ENCODE results near the gene FHOD3. TPM values are rescaled to one million over a fixed set of nuclear protein-coding genes. Genes with fewer than 3 reads are reported as not detected.

FHOD3 gene
- total and polyA plus RNA-seq, 2 donors (not counting 1 experiment from before 2014, with no cell fraction given): not detected

GRCh38 chr18:36328385-36328858, 30.9 kb downstream of the FHOD3 start:
- Histone ChIP-seq H3K27me3 (replicated peaks in 1 of 4; ENCODE audit: control extremely low read depth in 1 of 4, control insufficient read depth in 3 of 4, insufficient read depth in 4 of 4, low read length in 3 of 4) (peaks cover 0 to 11% (median 3%) of the 10 kb centered on the region in 4 experiments), H2AFZ (ENCODE audit: insufficient read depth, low read depth, low read length, poor library complexity, severe bottlenecking) (no peak overlapping the region), H3K9me3 (ENCODE audit: control extremely low read depth in 1 of 3, control insufficient read depth in 2 of 3, insufficient read depth in 1 of 3, low read length in 2 of 3) (no peaks in the 10 kb centered on the region), H3K4me2 (replicated peaks; ENCODE audit: low read depth, low read length, poor library complexity, severe bottlenecking) (no peak overlapping the region), H3K4me3 (ENCODE audit: control extremely low read depth in 1 of 5, extremely low read depth in 1 of 5, insufficient read depth in 1 of 5, low read depth in 2 of 5, low read length in 4 of 5) (no peak overlapping the region), H3K79me2 (ENCODE audit: control insufficient read depth, insufficient read depth, low read length) (no peaks in the 10 kb centered on the region), H3K4me1 (ENCODE audit: control insufficient read depth in 2 of 2, insufficient read depth in 2 of 2, low read length in 2 of 2) (no peaks in the 10 kb centered on the region), H3K27ac (ENCODE audit: low read length in 2 of 2) (no peak overlapping the region), H4K20me1 (ENCODE audit: control insufficient read depth, insufficient read depth, low read length, poor library complexity, severe bottlenecking) (no peaks in the 10 kb centered on the region), H3K9ac (ENCODE audit: low read length) (no peak overlapping the region), H3K36me3 (replicated peaks in 1 of 2; ENCODE audit: control extremely low read depth in 1 of 2, control insufficient read depth in 1 of 2, extremely low read depth in 1 of 2, insufficient read depth in 2 of 2, low read length in 1 of 2) (no peaks in the 10 kb centered on the region)
- DNase-seq (no peak), ATAC-seq (ENCODE audit: low read depth) (no peak)
- Mint-ChIP-seq H3K9me3 (ENCODE audit: insufficient read depth) (no peaks in the 10 kb centered on the region), H3K4me3 (no peak overlapping the region), H3K27ac (no peak overlapping the region), H3K27me3 (peaks cover 40% of the 10 kb centered on the region), H3K4me1 (no peaks in the 10 kb centered on the region)
- POLR2A ChIA-PET: no interaction called here
- intact Hi-C loops (cut with micrococcal nuclease): no loop called here
- 72% methylated on average over 3 of the region's 3 CpGs for WGBS (ENCODE audit: insufficient coverage)
- CTCF ChIA-PET: interaction anchor here (0.6 kb wide), 1 partner anchor 406 kb away, joined by 3 read pairs; no protein-coding TSS in a partner anchor
- TF ChIP-seq EZH2 (IDR thresholded peaks at IDR 0.05; ENCODE audit: borderline replicate concordance, insufficient read depth, low read depth, low read length, poor library complexity, severe bottlenecking): no peak

GRCh38 chr18:36328916-36329315, 31.4 kb downstream of the FHOD3 start:
- no peak for TF ChIP-seq EZH2 (IDR thresholded peaks at IDR 0.05; ENCODE audit: borderline replicate concordance, insufficient read depth, low read depth, low read length, poor library complexity, severe bottlenecking)
- TF ChIP-seq CTCF (IDR thresholded peaks at IDR 0.05): no peak
- no peaks in the 10 kb centered on the region for H3K9me3 Mint-ChIP-seq (ENCODE audit: insufficient read depth)
- POLR2A ChIA-PET: no interaction called here
- H4K20me1 ChIP-seq (ENCODE audit: control insufficient read depth, insufficient read depth, low read length, poor library complexity, severe bottlenecking): no peaks in the 10 kb centered on the region
- no peaks in the 10 kb centered on the region for H3K4me1 Mint-ChIP-seq
- H3K36me3 ChIP-seq (replicated peaks in 1 of 2; ENCODE audit: control extremely low read depth in 1 of 2, control insufficient read depth in 1 of 2, extremely low read depth in 1 of 2, insufficient read depth in 2 of 2, low read length in 1 of 2): no peaks in the 10 kb centered on the region
- H3K9me3 ChIP-seq (ENCODE audit: control extremely low read depth in 1 of 3, control insufficient read depth in 2 of 3, insufficient read depth in 1 of 3, low read length in 2 of 3): no peaks in the 10 kb centered on the region
- CTCF ChIA-PET: no interaction called here
- no peak overlapping the region for H3K27ac ChIP-seq (ENCODE audit: low read length in 2 of 2)
- 92% methylated on average over 6 of the region's 6 CpGs for WGBS (ENCODE audit: insufficient coverage)
- H3K4me1 ChIP-seq (ENCODE audit: control insufficient read depth in 2 of 2, insufficient read depth in 2 of 2, low read length in 2 of 2): no peaks in the 10 kb centered on the region
- no peak overlapping the region for H3K27ac Mint-ChIP-seq
- peaks cover 0 to 7% (median 3%) of the 10 kb centered on the region in 4 experiments for H3K27me3 ChIP-seq (replicated peaks in 1 of 4; ENCODE audit: control extremely low read depth in 1 of 4, control insufficient read depth in 3 of 4, insufficient read depth in 4 of 4, low read length in 3 of 4)
- intact Hi-C loops (cut with micrococcal nuclease): no loop called here
- no peak overlapping the region for H3K4me3 Mint-ChIP-seq
- DNase-seq: no peak
- no peak overlapping the region for H3K4me2 ChIP-seq (replicated peaks; ENCODE audit: low read depth, low read length, poor library complexity, severe bottlenecking)
- no peak overlapping the region for H2AFZ ChIP-seq (ENCODE audit: insufficient read depth, low read depth, low read length, poor library complexity, severe bottlenecking)
- H3K27me3 Mint-ChIP-seq: peaks cover 36% of the 10 kb centered on the region
- no peak overlapping the region for H3K4me3 ChIP-seq (ENCODE audit: control extremely low read depth in 1 of 5, extremely low read depth in 1 of 5, insufficient read depth in 1 of 5, low read depth in 2 of 5, low read length in 4 of 5)
- H3K79me2 ChIP-seq (ENCODE audit: control insufficient read depth, insufficient read depth, low read length): no peaks in the 10 kb centered on the region
- no peak for ATAC-seq (ENCODE audit: low read depth)
- no peak overlapping the region for H3K9ac ChIP-seq (ENCODE audit: low read length)

Data from B cell (primary cell).